ENCODE results near the gene ISG20.
"Not testable (repeated sequence)": the region's sequence is repeated elsewhere in the genome, so short reads cannot be mapped to it uniquely, and the experiment has no call there.

- TF ChIP-seq ZNF274 (IDR thresholded peaks at IDR 0.05; ENCODE audit: low read depth, low read length); SUZ12 (IDR thresholded peaks at IDR 0.05; ENCODE audit: extremely low read depth, insufficient read depth, insufficient read length); YY1 (IDR thresholded peaks at IDR 0.05; ENCODE audit: insufficient read depth, insufficient read length): not testable (repeated sequence)
Measured at GRCh38 chr15:88642514-88642913, 3.7 kb downstream of the ISG20 start.

All from NT2/D1 (cell line).